Colon (tissue), 2 donors: ENCODE data around the gene MIOX.

Experiments
- FAIRE-seq: peaks from 2 replicates; lab custom pipeline; 2012; peaks lifted over from hg19 to GRCh38; lab: Jason Lieb, UNC
- donor health status: control.
- donor health status: control.

The MIOX gene

DNA sequence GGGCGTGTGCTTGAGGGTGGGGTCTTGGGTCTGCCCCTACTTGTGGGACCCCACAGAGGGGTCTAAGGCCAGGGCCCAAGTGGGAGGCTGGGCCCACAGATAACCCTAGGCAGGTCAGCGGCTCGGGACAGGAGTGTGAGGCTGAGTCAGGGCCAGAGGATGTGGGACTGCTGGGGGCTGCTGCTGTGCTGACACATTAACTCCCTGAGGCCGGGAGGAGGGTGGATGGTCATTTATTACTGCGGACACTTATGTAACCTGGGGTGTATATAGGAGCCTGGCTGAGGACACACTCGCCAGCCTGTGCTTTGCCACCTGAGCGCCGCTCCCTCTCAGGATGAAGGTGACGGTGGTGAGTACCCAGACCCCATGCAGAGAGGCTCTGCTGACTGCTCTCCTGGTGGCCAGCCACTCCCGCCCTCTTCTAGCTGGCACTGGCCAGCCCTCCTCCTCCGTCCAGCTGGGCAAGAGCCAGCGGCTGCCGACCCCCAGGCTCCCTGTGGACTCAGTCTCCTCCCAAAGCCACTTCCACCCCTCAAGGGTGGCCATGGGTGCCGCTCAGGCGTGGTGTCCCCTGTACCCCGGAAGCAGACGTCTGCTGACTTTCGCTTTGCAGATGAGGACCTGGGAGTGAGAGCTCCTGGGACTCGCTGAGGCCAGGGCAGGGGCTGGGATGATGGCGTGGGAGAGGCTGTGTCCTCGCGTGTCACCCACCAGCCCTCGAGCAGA is at the start of gene MIOX:
TSS of gene MIOX (plus strand) at position 299 of the 729 bp plus-strand sequence. CDS start at position 338, 39 bp downstream.
- no peak for FAIRE-seq

DNA sequence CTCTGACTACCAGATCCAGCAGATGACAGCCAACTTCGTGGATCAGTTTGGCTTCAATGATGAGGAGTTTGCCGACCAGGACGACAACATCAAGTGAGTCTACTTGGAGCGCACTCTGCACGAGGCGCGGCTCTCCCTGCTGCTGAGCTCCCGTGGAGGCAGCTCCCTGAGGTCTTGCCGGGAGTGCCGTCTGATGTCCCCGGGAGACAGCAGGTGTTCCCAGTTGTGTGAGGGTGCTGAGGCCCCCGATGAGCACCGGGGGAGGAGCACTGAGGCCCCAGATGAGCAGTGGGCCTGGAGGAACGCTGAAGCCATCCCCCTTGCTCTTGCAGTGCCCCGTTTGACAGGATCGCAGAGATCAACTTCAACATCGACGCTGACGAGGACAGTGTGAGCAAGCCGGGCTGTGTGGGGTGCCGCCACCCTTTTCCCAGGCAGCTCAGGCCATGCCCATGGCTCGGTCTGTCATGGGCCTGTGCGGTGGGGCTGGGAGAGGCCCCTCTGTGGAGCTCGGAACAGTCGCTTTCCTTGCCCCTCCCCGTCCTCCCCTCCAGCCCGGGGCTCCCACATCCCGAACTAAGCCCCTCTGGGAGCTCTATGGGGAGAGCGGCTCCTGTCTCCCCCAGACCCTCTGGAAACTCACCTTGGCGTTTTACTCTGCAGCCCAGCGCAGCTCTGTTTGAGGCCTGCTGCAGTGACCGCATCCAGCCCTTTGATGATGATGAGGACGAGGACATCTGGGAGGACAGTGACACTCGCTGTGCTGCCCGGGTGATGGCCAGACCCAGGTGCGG is 49.0 kb upstream of the MIOX start:
- no peak for FAIRE-seq

DNA sequence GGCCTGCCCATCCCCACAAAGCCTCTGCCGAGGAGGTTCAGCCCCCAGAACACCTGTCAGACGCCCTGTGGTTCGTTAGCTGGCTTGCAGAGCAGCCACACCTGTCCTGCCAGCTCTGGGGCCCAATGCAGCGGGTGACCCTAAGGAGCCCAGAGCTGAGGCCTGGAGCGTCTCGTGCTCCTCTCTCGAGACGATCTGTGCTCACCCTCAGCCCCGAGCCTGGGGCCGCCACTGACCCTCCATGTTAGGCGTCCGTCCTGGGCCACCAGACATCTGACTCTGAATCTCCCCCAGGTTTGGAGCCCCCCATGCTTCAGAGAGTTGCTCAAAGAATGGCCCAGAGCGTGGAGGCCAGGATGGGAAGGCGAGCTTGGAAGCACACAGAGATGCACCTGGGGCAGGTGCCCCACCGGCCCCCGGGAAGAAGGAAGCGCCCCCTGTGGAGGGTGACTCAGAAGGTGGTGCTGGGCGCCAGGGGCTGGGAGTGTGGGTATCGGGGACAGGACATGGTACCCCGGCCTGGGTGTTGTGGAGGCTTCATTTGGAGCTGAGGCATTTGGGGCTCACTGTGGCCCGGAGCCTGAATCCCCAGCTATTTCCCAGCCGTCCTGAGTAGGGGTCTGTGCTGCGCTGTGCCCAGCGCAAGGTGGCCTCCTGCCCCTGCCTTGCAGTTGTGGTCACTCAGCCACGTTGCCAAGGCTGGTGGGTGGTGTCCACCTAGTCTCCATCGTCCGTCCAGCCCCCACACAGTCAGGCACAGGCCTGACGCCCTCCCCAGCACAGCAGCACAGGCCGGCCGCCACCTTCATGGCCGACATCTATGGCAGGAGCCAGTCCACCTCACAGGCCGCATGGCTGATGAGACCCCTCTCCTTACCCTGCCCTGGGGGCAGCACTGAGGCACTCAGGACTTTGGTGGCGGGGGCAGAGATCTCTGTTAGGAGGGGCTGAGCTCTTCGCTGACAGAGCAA is 48.1 kb upstream of the MIOX start:
- FAIRE-seq, result no peak

DNA sequence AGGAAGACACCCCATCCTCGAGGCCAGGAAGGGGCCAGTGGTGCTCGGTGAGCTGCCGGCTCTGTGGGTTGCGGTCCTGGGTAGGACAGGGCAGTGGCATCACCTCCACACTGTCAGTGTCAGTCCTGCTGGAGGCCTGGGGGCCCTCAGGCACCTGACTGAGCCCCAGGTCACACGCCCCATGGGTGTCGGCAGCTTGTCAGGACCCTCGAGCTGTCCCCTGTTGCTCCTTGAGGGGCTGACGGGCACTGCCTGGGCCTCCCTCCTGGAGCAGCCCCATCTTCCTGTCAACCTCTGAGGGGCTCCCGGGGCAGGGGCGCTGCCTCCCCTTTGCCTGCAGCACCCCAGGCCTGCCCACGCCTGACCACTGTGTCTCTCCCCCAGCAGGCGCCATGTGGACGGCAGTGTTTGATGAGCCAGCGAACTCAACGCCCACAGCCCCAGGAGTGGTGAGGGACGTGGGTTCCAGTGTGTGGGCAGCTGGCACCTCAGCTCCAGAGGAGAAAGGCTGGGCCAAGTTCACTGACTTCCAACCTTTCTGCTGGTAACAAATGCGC is 47.3 kb upstream of the MIOX start:
- no peak for FAIRE-seq

DNA sequence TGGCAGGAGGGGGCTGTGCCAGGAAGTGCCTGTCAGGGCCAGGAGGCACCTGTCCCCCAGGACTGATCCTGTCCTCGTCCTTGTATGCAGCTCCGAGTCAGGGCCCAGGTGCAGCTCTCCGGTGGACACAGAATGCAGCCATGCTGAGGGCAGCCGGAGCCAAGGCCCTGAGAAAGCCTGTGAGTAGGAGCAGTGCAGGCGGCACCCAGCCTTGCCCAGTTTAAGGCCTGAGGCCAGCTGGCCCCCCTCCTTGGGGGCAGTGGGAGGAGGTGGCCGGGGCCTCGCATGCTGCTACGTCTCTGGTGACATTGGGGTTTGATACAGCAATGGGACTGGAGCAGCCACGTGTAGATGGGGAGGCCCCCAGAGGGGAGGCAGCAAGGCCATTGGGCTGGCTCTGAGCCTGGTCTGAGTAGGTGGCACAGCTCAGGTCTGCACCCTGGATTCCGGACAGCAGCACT is 46.8 kb upstream of the MIOX start:
- no peak for FAIRE-seq

DNA sequence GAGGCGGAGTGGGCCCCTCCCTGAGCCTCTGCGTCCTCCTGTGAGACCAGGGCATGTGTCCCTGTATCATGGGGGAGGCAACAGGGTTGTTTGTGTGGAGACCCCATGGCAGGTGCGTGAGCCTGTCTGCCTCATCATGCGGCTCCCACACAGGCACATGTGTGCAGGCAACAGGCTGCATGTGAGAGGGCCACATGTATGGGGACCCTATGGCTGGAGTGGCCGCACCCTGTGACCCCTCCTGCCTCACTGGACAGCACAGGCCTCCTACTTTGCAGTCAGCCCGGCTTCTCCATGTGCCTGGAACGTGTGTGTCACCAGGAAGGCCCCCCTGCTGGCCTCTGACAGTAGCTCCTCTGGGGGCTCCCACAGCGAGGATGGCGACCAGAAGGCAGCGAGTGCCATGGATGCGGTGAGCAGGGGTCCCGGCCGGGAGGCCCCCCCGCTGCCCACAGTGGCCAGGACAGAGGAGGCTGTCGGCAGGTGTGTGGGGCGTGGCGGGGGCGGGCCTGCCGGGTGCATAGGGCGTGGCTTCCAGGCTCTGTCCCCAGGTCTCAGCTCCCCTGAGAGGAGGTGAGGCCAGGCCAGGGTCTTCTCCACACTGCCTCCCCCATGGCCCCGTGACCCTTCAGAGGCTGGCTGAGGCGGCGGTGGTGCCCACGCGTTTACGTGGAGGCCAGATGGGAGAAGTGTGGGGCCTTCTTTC is 46.0 kb upstream of the MIOX start:
- FAIRE-seq, result no peak

DNA sequence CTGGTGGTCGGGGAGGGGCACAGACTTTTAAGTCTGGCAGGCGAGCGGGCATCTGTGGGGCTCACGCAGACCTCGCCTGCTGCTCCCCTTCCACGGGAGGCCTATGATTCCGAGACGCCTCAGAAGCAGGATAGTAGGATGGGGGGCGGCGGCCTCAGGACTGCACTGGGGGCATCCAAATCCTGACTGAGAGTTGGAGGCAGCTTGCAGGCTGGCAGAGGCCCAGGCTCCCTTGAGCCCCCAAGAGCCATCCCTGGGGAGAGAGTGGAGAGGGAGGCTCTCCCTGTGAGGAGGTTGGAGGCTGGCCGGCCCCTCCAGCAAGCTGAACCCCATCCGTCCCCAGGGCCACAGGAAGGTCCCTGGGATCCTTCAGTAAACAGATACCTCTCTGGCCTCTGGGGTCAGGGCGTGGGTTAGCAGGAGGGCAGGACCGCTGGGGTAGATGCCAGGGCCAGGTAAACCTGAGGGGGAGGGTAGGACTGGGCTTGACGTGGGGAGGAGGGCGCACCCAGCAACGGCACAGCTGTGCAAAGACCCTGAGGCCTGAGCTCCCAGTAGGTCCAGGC is 45.1 kb upstream of the MIOX start:
- no peak for FAIRE-seq

DNA sequence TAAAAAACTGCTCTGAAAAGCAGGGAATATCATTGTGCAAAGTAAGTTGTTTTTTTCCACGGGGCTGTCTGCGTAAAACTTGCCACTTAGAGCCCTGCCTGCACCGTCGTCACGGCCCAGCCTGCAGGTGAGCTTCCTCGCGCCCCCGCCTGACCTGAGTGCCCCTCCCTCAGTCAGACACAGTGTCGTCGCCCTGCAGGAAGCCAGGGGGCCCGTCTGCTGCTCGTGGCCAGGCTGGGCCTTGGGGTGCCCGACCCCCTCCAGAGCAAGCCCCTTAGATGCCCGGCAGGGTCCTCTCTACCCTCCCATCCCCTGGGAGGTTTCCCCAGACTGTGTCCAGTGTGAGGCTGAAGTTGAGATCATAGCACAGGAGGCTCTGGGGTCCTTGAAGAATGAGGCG is 43.5 kb upstream of the MIOX start:
- no peak for FAIRE-seq

DNA sequence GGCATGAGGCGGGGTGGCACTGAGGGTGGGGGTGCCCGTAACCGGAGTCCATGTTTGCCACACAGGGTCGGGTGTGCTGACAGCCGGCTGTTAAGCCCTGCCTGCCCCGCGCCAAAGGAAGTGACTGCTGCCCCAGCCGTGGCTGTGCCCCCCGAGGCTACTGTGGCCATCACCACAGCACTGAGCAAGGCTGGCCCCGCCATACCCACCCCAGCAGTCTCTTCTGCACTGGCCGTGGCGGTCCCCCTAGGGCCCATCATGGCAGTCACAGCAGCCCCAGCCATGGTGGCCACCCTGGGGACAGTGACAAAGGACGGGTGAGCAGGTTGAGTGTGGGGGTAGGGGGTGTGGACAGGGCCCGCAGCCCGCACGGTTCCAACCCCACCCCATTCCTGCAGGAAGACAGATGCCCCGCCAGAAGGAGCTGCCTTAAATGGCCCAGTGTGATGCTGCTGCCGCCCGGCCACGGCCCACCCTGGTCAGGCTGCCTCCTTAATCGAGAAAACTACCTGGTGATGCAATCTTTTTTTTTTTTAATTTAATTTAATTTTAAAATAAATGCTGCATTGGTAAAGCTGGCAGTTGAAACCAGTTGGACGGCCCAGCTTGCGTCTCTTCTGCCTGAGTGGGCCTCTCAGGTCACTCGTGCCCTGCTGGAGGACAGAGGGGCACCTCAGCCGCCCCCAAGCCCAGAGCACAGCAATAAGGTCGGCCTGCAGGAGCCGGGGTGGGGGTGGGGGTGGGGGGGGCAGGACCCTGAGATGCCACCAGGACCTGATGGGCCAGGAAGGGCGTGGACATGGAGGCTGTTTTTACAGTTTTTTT is 42.6 kb upstream of the MIOX start:
- FAIRE-seq, result no peak

DNA sequence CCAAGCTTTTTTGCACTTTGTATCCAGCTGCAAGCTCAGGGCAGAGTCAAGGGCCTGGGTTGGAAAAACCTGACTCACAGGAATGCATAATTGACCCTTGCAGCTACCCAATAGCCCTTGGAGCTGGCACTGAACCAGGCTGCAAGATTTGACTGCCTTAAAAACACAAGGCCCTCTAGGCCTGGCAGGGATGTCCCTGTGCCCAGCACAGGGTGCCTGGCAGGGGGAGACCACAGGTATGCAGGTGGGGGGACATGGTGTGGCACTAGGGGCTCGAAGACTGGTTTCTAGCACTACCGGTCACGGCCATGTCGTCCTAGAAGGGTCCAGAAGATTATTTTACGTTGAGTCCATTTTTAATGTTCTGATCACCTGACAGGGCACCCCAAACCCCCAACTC is 42.0 kb upstream of the MIOX start:
- FAIRE-seq, result no peak

DNA sequence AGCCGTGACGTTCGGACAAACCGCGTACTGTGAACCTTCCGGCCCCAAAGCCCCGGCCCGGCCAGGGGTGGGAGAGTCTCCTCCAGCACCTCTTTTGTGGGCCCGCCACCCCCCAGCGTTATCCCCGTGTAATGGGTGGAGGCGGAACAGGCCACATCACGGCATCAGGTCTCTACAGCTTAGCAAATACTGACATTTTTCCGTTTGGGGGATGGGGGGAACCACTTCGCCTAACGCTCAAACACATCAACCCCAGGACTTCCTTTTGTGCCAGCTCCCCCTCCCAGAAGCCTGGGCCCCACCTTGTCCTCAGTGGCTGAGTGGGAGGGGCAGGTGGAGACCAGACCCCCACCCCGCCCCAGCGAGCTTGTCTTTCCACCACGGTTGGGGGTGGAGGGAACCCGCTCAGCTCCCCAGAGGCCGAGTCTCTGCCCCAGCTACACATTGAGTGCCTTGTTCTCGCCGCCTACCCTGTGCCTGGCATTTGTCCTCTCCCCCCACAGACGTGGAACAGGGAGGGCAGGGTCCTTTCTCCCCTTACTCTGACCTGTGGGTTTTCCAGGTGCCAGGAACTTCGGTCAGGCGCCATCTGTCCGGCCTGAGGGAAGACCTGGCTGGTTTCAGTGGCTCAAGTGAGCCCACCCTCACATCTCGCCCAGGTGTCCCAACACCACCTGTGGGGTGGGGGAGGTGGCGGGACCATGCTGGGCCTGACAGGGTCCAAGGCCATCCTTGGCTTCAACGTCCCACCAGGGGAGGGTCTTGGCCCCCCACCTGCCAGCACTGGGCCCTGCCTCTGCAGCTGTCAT is 41.4 kb upstream of the MIOX start:
- FAIRE-seq, result no peak

DNA sequence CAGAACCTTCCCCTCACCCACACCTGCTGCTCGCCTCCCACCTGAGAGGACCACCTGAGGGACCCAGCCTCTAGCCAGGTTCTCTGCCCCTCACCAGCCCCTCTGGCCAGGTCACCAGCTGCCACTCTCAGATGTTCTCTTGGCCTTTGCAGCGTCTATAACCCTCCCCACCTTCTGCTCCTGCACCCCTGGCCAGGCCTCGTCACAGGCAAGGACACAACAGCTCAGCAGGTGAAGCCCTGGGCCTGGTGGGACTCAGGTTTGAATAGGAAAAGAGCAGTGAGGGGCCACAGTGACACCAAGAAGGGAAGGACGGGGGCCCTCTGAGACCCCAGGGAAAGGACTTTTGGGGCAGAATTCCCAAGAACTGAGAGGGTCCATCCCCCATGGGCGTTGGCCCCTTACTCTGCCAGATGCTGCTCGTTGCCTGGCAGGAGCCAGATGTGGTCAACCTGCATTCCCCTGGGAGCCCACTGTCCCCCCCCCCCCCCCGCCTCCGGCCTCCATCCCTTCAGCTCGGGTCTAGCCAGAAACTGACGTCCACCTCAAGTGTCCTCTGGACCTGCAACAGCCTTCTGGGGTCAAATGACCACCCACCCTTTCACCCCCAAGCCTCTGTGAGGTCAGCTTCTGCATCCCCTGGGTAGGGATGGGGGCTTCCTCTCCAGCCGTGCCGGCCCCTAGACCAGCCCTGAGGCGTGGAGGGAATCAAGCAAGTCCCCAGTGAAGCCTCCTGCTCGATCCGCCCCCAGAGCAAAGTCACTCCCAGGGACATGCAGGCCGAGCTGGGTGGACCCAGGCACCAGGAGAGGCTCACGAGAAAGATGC is 40.6 kb upstream of the MIOX start:
- no peak for FAIRE-seq

DNA sequence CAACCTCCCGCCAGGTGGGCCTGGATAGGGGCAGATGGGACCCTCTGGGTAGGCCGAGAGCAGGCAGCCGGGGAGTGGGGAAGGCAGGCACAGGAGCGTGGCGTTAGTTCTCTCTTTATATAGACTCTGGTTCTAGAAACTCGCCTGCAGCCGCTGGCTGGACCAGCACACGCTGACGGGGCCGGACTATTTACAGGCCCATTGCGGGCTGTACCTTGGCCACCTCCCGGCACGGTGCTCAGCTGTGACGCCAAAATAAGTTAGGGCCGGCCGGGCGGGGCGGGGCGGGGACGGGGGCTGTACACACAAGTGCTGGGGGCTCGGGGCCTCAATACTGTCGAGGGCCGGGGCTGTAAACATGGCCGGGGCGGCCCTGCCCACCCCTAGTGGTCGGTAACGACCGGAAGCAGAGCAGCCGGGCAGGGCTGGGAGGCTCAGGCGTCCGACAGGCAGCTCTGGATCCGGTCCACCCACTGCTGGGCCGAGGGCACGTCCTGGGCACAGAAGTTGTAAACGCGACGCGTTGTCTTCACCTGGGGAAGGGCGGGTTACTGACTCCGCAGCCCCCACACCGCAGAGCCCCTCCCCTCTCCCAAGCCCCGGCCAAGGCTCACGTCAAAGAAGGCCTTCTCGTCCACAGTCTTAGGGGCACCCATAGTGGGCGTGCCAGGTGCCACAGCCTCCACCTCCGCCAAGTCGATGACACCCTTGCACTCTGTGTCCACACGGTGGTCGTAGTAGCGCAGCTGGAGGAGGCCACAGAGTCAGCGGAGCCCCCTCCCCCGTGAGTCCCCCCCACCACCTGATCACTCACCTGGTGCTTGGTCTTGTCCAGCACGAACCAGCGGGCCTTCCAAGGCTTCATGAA is 39.7 kb upstream of the MIOX start:
- no peak for FAIRE-seq

DNA sequence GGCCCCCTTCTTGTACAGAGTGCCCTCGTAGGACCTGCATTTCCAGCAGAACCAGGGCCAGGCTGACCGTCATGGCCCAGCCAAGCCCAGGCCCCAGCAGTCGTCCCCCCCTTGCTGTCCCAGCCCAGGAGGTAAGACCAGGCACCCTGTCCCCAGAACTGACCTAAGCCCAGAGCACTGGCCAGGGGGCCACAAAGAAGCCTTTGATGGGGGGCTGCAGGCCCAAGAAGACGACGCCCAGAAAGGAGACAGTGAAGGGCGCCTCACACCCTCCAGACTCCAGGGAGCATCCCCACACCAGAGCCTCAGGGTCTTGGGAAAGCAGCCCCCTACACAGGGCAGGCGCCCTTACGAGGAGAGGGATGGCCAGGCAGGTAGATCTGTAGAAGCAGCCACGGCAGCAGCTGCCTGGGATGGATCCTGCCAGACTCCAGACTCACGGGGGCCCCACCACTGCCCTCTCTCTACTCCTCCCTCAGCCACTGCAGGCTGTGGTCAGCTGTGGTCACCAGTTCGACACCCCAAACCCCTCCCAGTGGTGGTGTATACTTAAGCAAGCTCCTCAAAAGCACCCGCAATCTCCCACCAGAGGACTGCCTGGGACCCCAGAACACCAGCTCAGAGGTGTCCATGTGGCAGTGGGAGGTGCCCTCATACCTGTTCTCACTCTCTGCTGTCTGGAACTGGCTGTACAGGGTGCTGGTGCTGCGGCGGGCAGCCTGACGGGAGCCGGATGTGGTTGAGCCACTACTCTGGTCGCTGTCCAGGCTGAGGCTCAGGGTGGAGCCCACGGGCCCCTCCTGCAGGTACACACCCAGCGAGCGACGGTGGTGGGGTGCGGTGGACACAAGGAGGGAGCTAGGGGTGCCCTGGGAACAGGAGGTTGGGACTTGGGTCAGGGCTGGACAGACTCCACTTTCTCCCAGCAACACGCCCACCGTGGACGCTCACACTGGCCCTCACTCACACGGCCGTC is 38.8 kb upstream of the MIOX start:
- no peak for FAIRE-seq

DNA sequence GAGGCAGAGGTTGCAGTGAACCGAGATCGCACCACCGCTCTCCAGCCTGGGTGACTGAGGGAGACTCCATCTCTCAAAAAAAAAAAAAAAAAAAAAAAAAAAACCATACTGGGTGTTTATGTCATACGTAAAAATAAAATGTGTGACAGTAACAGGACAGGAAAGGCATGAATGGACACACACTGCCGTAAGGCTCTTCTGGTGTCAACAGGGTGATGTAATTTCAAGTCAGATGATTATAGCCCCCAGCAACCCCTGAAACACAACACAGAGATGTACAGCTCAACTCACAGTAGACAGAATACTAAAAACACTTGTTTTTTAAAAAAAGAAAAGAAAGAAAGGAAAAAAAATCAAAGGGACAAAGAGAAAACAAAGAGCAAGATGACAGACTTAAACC is 34.0 kb upstream of the MIOX start:
- no peak for FAIRE-seq

DNA sequence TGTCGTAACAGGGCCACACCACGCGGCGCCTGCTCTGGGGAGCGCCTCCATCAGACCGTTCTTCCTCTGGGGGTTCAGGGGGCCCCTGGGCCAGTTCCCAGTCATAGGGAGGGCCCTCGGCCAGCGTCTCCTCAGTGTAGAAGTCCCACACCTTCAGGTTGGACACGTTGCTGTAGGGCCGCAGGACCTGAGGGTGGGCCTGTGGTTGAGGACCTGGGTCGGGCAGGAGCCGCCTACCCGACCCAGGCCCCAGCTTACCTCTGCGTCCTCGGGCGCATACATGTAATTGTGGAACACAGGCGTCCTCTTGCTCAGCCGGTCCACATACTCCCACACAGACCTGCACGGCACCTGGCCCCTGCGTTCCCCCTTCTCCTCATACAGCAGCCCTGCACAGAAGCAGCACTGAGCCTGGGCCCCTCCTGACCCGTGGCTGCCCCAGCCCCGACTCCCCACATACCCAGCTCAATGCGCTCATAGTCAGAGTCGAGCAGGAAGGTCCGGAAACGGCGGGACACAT is 32.0 kb upstream of the MIOX start:
- FAIRE-seq, result no peak
